Vagina (tissue), 2 donors: ENCODE data around the gene TNIK. TPM values are rescaled to one million over a fixed set of nuclear protein-coding genes. Genes with fewer than 3 reads are reported as not detected.
"Not testable (repeated sequence)": the region's sequence is repeated elsewhere in the genome, so short reads cannot be mapped to it uniquely, and the experiment has no call there.

Experiments
- DNase-seq, 2 donors: peaks; one replicate each; pipeline ENCODE4 v3.0.0-alpha.2; 2017; ENCODE audit errors: extremely low spot score in 2 of 2
- H3K27ac ChIP-seq: fragments of 200-600 bp; sonication (generic); one replicate; pipeline ENCODE4 v1.5.1; 2019
- H3K27me3 ChIP-seq: fragments of 200-600 bp; sonication (generic); one replicate; pipeline ENCODE4 v1.5.1; 2019
- H3K36me3 ChIP-seq, 2 donors: fragments of 200-600 bp; sonication (generic); one replicate each; pipeline ENCODE4 v1.5.1; 2017 to 2019
- H3K4me1 ChIP-seq: fragments of 200-600 bp; sonication (generic); one replicate; pipeline ENCODE4 v1.5.1; 2019
- H3K4me3 ChIP-seq, 2 donors: fragments of 200-600 bp; sonication (generic); 1 replicate in 1 of 2; 2 replicates in 1 of 2; pipeline ENCODE4 v1.5.1; 2016 to 2019
- H3K9me3 ChIP-seq: fragments of 200-600 bp; sonication (generic); one replicate; pipeline ENCODE4 v1.5.1; 2019
- POLR2A ChIP-seq, 2 donors: fragments of 450-650 bp; IDR thresholded peaks; one replicate each; pipeline ENCODE4 v1.6.1; 2017; ENCODE audit warnings: antibody characterized with exemption in 2 of 2, mild to moderate bottlenecking in 2 of 2, moderate library complexity in 2 of 2
- POLR2AphosphoS5 ChIP-seq, 2 donors: sonication (generic); formaldehyde crosslinking; IDR thresholded peaks; one replicate each; pipeline ENCODE4 v1.9.0; 2017; ENCODE audit warnings: antibody characterized with exemption in 2 of 2, mild to moderate bottlenecking in 2 of 2, low read depth in 1 of 2; ENCODE audit not compliant: insufficient read depth in 1 of 2
- intact Hi-C: fragments of 100-400 bp; cut with DNase I; formaldehyde crosslinking; loops from one replicate; pipeline ENCODE4 v1.15.1; 2023
- total RNA-seq: library from RNA; depleted of rRNA; stranded (reverse); fragments of >200 nt; gene quantifications from one replicate; pipeline ENCODE4 v1.2.3, GENCODE V29; 2016
- TF ChIP-seq, protein P1 (sequence below), 3 experiments: fragments of 450-650 bp in 2 of 3; fragments of 200-600 bp in 1 of 3; sonication (generic) in 1 of 3; IDR thresholded peaks; one replicate each; pipeline ENCODE4 v1.5.1; 2017 to 2019; ENCODE audit warnings: antibody characterized with exemption in 3 of 3, mild to moderate bottlenecking in 2 of 3, moderate library complexity in 2 of 3

Gene TNIK
- total RNA-seq, 1 donor from 2014 or later = 5.9 TPM

DNA sequence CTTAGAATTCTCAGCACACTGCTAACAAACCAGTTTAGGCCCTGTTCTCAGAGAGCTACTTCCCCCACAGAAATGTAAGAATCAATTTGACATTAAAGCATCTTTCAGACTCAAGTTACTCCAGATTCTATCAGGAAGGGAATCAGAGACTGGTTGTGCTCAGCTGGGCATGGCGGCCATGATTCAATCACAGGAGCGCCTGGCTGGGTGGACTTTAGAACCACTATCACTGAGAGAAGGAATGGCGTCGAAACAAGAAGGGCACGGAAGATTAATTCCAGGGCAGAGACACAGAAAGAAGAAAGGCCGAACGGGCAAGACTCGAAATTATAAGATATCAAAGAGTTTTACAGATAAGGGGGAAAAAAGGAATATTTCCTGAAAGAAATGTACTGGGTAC is 6.2 kb downstream of the TNIK start:
- DNase-seq = no peak
- no peaks in the 10 kb centered on the region for H3K36me3 ChIP-seq
- intact Hi-C loops = loop anchor here (10.0 kb wide), 1 partner anchor 269 kb away; no protein-coding TSS in a partner anchor
- peaks cover 13% of the 10 kb centered on the region for H3K4me1 ChIP-seq
- H3K27ac ChIP-seq = no peak overlapping the region
- H3K27me3 ChIP-seq = no peaks in the 10 kb centered on the region
- no peaks in the 10 kb centered on the region for H3K9me3 ChIP-seq
- no peak overlapping the region for H3K4me3 ChIP-seq
- TF ChIP-seq, protein P1, sequence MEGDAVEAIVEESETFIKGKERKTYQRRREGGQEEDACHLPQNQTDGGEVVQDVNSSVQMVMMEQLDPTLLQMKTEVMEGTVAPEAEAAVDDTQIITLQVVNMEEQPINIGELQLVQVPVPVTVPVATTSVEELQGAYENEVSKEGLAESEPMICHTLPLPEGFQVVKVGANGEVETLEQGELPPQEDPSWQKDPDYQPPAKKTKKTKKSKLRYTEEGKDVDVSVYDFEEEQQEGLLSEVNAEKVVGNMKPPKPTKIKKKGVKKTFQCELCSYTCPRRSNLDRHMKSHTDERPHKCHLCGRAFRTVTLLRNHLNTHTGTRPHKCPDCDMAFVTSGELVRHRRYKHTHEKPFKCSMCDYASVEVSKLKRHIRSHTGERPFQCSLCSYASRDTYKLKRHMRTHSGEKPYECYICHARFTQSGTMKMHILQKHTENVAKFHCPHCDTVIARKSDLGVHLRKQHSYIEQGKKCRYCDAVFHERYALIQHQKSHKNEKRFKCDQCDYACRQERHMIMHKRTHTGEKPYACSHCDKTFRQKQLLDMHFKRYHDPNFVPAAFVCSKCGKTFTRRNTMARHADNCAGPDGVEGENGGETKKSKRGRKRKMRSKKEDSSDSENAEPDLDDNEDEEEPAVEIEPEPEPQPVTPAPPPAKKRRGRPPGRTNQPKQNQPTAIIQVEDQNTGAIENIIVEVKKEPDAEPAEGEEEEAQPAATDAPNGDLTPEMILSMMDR (IDR thresholded peaks at IDR 0.05) = no peak
- TF ChIP-seq POLR2AphosphoS5 (IDR thresholded peaks at IDR 0.05; ENCODE audit: insufficient read depth in 1 of 2, low read depth in 1 of 2) (no peak), POLR2A (IDR thresholded peaks at IDR 0.05) (no peak)

DNA sequence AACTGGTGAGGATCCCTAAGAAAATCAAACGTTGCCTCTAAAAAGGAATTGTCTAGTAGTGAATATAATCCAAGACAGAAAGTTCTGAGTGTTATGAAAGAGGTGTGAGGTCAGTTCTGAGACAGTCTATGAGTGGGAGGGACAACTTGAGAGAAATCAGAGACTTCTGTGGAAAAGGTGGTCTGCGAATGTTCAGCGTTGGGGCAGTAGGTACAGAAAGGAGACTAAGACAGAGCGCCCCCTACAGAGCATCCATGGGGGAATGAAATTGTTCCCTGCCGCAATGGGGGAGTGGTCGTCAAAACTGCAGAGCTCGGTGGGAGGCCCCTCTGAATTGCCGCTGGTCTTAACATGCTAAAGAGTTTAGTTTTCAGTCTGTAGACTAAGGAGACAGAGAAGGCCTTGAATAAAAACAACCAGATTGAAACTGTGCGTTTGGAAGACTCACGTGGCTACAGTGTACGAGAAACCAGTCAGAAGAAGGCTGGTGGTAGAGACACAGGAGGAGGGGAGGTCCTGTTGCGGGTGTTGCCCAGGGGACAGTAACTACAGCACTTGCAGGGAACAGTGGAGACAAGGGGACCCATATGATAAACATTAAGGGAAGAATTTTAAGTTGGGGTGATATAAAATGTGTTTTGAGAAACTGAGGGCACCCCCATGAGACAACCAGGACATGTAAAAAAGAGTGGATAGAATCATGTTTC is 6.9 kb downstream of the TNIK start:
- H3K9me3 ChIP-seq = no peaks in the 10 kb centered on the region
- H3K36me3 ChIP-seq = no peaks in the 10 kb centered on the region
- peaks cover 5% of the 10 kb centered on the region for H3K4me1 ChIP-seq
- intact Hi-C loops = loop anchor here (10.0 kb wide), 1 partner anchor 269 kb away; no protein-coding TSS in a partner anchor
- DNase-seq = no peak
- H3K27me3 ChIP-seq = no peaks in the 10 kb centered on the region
- H3K4me3 ChIP-seq = no peak overlapping the region
- TF ChIP-seq, protein P1 (IDR thresholded peaks at IDR 0.05) = no peak
- TF ChIP-seq POLR2AphosphoS5 (IDR thresholded peaks at IDR 0.05; ENCODE audit: insufficient read depth in 1 of 2, low read depth in 1 of 2) (no peak), POLR2A (IDR thresholded peaks at IDR 0.05) (no peak)
- H3K27ac ChIP-seq = no peak overlapping the region

DNA sequence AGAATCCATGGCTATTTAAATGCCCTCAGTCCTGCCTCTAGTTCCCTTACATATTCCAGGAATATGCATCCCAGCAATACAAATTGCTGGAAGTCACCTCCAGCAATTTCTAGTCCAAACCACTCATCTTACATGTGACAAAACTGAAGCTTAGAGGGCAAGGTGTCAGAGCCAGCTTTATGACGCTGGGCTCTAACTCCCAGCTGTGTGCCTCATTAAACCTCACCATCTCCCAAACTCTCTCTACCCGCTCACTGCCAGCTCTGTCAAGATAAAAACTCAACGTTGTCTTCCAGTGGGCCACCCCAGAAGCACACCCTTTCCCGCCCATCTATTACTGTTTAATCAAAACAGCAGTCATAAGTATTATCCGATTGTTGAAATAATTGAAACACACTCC is 7.9 kb downstream of the TNIK start:
- no peaks in the 10 kb centered on the region for H3K27me3 ChIP-seq
- DNase-seq = no peak
- no peak overlapping the region for H3K27ac ChIP-seq
- TF ChIP-seq, protein P1 (IDR thresholded peaks at IDR 0.05) = no peak
- no peak for TF ChIP-seq POLR2A (IDR thresholded peaks at IDR 0.05)
- TF ChIP-seq POLR2AphosphoS5 (IDR thresholded peaks at IDR 0.05; ENCODE audit: insufficient read depth in 1 of 2, low read depth in 1 of 2) = no peak
- H3K4me1 ChIP-seq = no peaks in the 10 kb centered on the region
- H3K36me3 ChIP-seq = no peaks in the 10 kb centered on the region
- H3K4me3 ChIP-seq = no peak overlapping the region
- intact Hi-C loops = loop anchor here (10.0 kb wide), 1 partner anchor 268 kb away; no protein-coding TSS in a partner anchor
- no peaks in the 10 kb centered on the region for H3K9me3 ChIP-seq

DNA sequence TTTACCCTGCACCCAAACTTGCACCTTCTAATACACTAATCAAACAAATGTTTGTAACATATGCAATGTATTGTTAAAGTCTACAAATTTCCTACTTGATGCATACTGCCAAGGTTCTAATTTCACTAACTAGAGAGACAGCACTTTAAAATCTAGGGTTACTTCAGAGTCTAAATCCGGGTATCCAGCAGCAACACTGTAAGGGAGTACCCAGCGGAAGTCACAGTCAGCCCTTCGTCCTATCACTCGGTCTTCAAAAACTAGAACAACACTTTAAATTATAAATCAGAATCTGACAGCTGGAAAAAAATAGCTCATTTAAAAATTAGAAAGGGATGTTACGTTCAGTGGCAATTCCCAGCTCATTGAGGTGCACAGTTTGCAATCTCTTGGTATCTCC is 8.3 kb downstream of the TNIK start:
- no peak for TF ChIP-seq POLR2AphosphoS5 (IDR thresholded peaks at IDR 0.05; ENCODE audit: insufficient read depth in 1 of 2, low read depth in 1 of 2)
- no peak for TF ChIP-seq POLR2A (IDR thresholded peaks at IDR 0.05)
- TF ChIP-seq, protein P1 (IDR thresholded peaks at IDR 0.05) = no peak
- DNase-seq = no peak
- Histone ChIP-seq H3K4me1 (no peaks in the 10 kb centered on the region), H3K36me3 (no peaks in the 10 kb centered on the region), H3K27ac (no peak overlapping the region), H3K27me3 (no peaks in the 10 kb centered on the region), H3K4me3 (no peak overlapping the region), H3K9me3 (no peaks in the 10 kb centered on the region)
- intact Hi-C loops = loop anchor here (10.0 kb wide), 1 partner anchor 267 kb away; no protein-coding TSS in a partner anchor

DNA sequence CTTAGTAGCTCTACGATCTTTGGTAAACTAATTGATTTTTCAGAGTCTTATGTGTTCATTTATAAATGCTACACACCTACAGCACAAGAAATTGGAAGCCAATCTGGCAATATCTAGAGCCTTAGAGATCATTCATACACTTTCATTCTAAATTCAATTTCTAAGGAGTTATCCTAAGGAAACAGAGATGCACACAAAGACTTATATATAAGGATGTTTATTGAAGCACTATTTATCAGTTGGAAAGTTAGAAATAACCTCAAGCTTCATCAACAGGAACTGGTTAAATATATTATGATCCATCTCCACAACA is 12.7 kb downstream of the TNIK start:
- H3K9me3 ChIP-seq, H3K4me1 ChIP-seq, H3K4me3 ChIP-seq, intact Hi-C loops, H3K36me3 ChIP-seq, DNase-seq, H3K27me3 ChIP-seq, H3K27ac ChIP-seq: not testable (repeated sequence)
